LNCAP (cell line): ENCODE measurements around the gene TMEM87B.

Experiments
- CTCF ChIP-seq: fragments of 450-650 bp; IDR thresholded peaks from 2 replicates; pipeline ENCODE4 v1.5.1; 2017; ENCODE audit warnings: mild to moderate bottlenecking

TMEM87B gene

GRCh38 chr2:112140899-112141625 is 86.0 kb downstream of the TMEM87B start:
- TF ChIP-seq CTCF, result no peak

GRCh38 chr2:112141626-112142007 is 86.5 kb downstream of the TMEM87B start:
- no peak for TF ChIP-seq CTCF

GRCh38 chr2:112142525-112143078 is 87.5 kb downstream of the TMEM87B start:
- TF ChIP-seq CTCF, result no peak

GRCh38 chr2:112143150-112143549 is 88.1 kb downstream of the TMEM87B start:
- TF ChIP-seq CTCF, result no peak

- TF ChIP-seq CTCF, result no peak
These were observed 89.9 kb downstream of the TMEM87B start for GRCh38 chr2:112144966-112145365.

GRCh38 chr2:112147382-112148168 is 92.5 kb downstream of the TMEM87B start:
- TF ChIP-seq CTCF, result no peak

- no peak for TF ChIP-seq CTCF
These were observed 93.4 kb downstream of the TMEM87B start for GRCh38 chr2:112148477-112148876.
